GM08714 (cell line): ENCODE data around the gene OGA.

Source experiments
- H3K4me3 ChIP-seq: fragments of 200-500 bp; sonication (Bioruptor generic); 2 replicates; pipeline ENCODE4 v1.5.1; 2014; ENCODE audit warnings: mild to moderate bottlenecking, low read length, inconsistent platforms
- ZNF274 ChIP-seq: IDR thresholded peaks from 2 replicates; pipeline ENCODE4 v1.6.1; 2012; ENCODE audit warnings: mild to moderate bottlenecking, low read depth, low read length

The OGA gene

GRCh38 chr10:101778151-101778780 lies 40.0 kb downstream of the OGA start:
- no peak for TF ChIP-seq ZNF274
- H3K4me3 ChIP-seq = no peak overlapping the region

- no peak for TF ChIP-seq ZNF274
- no peak overlapping the region for H3K4me3 ChIP-seq
Observed at GRCh38 chr10:101777619-101778145, 40.6 kb downstream of the OGA start.

GRCh38 chr10:101776161-101776817 lies 42.0 kb downstream of the OGA start:
- TF ChIP-seq ZNF274 = no peak
- no peak overlapping the region for H3K4me3 ChIP-seq

GRCh38 chr10:101775273-101776160 lies 42.7 kb downstream of the OGA start, which contains the start of gene FGF8:
Gene FGF8, minus strand, starts transcription at chr10:101776114. Its CDS starts 214 bp downstream, at chr10:101775900.
- TF ChIP-seq ZNF274 = no peak
- H3K4me3 ChIP-seq = no peak within 1 kb of the TSS

- no peak overlapping the region for H3K4me3 ChIP-seq
- no peak for TF ChIP-seq ZNF274
Observed at GRCh38 chr10:101774589-101775272, 43.5 kb downstream of the OGA start.

GRCh38 chr10:101773923-101774588 lies 44.2 kb downstream of the OGA start:
- no peak overlapping the region for H3K4me3 ChIP-seq
- TF ChIP-seq ZNF274 = no peak

- H3K4me3 ChIP-seq = no peak overlapping the region
- no peak for TF ChIP-seq ZNF274
Observed at GRCh38 chr10:101772895-101773761, 45.1 kb downstream of the OGA start.

- no peak for TF ChIP-seq ZNF274
- H3K4me3 ChIP-seq = no peak overlapping the region
Observed at GRCh38 chr10:101772017-101772894, 46.0 kb downstream of the OGA start.

GRCh38 chr10:101771380-101771779 lies 46.9 kb downstream of the OGA start:
- no peak overlapping the region for H3K4me3 ChIP-seq
- TF ChIP-seq ZNF274 = no peak

GRCh38 chr10:101770331-101771215 lies 47.7 kb downstream of the OGA start:
- H3K4me3 ChIP-seq = no peak overlapping the region
- no peak for TF ChIP-seq ZNF274
